Right ventricle myocardium inferior (tissue), 1 donor: Measurements from ENCODE around the gene PTPRK. TPM values are rescaled to one million over a fixed set of nuclear protein-coding genes. Genes with fewer than 3 reads are reported as not detected.

ENCODE experiments used
- ATAC-seq: fragments of 200-7000 bp; cut with Tn5 transposase; one replicate; pipeline ENCODE4 v1.9.1; 2020; ENCODE audit warnings: mild to moderate bottlenecking, moderate library complexity
- DNase-seq: peaks from one replicate; pipeline ENCODE4 v3.0.0; 2021; ENCODE audit errors: missing footprints
- intact Hi-C: fragments of 100-400 bp; cut with DNase I; formaldehyde crosslinking; loops from one replicate; pipeline ENCODE4 v1.11.0; 2022
- total RNA-seq: library from RNA; stranded (reverse); fragmentation: NEBNext Ultra II Directional; extraction: Animal tissue kit (Norgen Biotek cat#: 25700); gene quantifications from one replicate; pipeline ENCODE4 v1.2.1, GENCODE V29; 2021
- donor health status: DM: no; HTN: yes; CAD: no; lungs with severe emphysema.

Gene PTPRK
- total RNA-seq, 1 donor from 2014 or later: 30.1 TPM

- DNase-seq (no peak), ATAC-seq (no peak)
- intact Hi-C loops: no loop called here
Measured at GRCh38 chr6:127924440-127924839, 596.0 kb downstream of the PTPRK start.

GRCh38 chr6:127924031-127924430, 596.4 kb downstream of the PTPRK start:
- ATAC-seq: no peak
- intact Hi-C loops: no loop called here
- DNase-seq: no peak

- ATAC-seq (no peak), DNase-seq (no peak)
- intact Hi-C loops: no loop called here
Measured at GRCh38 chr6:127923135-127923534, 597.3 kb downstream of the PTPRK start.

- intact Hi-C loops: no loop called here
- ATAC-seq (no peak), DNase-seq (no peak)
Measured at GRCh38 chr6:127921982-127922381, 598.4 kb downstream of the PTPRK start.

- intact Hi-C loops: no loop called here
- no peak for ATAC-seq
- DNase-seq: no peak
Measured at GRCh38 chr6:127920804-127921203, 599.6 kb downstream of the PTPRK start.
